Measurements from ENCODE around the gene PAK1.

The PAK1 gene

GRCh38 chr11:77406396-77406795, 67.5 kb downstream of the PAK1 start:
- Histone ChIP-seq H3K27ac (replicated peaks) (no peak overlapping the region), H3K27me3 (ENCODE audit: insufficient read depth, poor library complexity, severe bottlenecking) (no peaks in the 10 kb centered on the region), H3K4me3 (replicated peaks; ENCODE audit: insufficient read depth, low read length) (no peak overlapping the region)
- DNase-seq (ENCODE audit: low read depth in 1 of 2, low spot score in 1 of 2): no peak
- TF ChIP-seq CTCF (IDR thresholded peaks at IDR 0.05; ENCODE audit: insufficient read depth, low read length) (no peak), GABPA (IDR thresholded peaks at IDR 0.05; ENCODE audit: low read depth) (no peak), SPI1 (IDR thresholded peaks at IDR 0.05; ENCODE audit: borderline replicate concordance, low read depth) (no peak), POLR2AphosphoS5 (IDR thresholded peaks at IDR 0.05; ENCODE audit: low read depth) (no peak), REST (IDR thresholded peaks at IDR 0.05; ENCODE audit: insufficient replicate concordance, low read depth) (no peak)

- Histone ChIP-seq H3K27me3 (ENCODE audit: insufficient read depth, poor library complexity, severe bottlenecking) (no peaks in the 10 kb centered on the region), H3K27ac (replicated peaks) (peak overlapping the region; percentile 22; the same call in 1 of the 2 replicates), H3K4me3 (replicated peaks; ENCODE audit: insufficient read depth, low read length) (no peak overlapping the region)
- no peak for TF ChIP-seq POLR2AphosphoS5 (IDR thresholded peaks at IDR 0.05; ENCODE audit: low read depth)
- TF ChIP-seq GABPA (IDR thresholded peaks at IDR 0.05; ENCODE audit: low read depth): no peak
- no peak for TF ChIP-seq SPI1 (IDR thresholded peaks at IDR 0.05; ENCODE audit: borderline replicate concordance, low read depth)
- TF ChIP-seq REST (IDR thresholded peaks at IDR 0.05; ENCODE audit: insufficient replicate concordance, low read depth): no peak
- TF ChIP-seq CTCF (IDR thresholded peaks at IDR 0.05; ENCODE audit: insufficient read depth, low read length): no peak
- no peak for DNase-seq (ENCODE audit: low read depth in 1 of 2, low spot score in 1 of 2)
These were observed 70.7 kb downstream of the PAK1 start for GRCh38 chr11:77403211-77403610.

GRCh38 chr11:77402218-77402556, 71.7 kb downstream of the PAK1 start:
- peak in 1 of 2 experiments; percentile 70 for DNase-seq (ENCODE audit: low read depth in 1 of 2, low spot score in 1 of 2)
- Histone ChIP-seq H3K27ac (replicated peaks) (peak overlapping the region; percentile 22), H3K4me3 (replicated peaks; ENCODE audit: insufficient read depth, low read length) (no peak overlapping the region), H3K27me3 (ENCODE audit: insufficient read depth, poor library complexity, severe bottlenecking) (no peaks in the 10 kb centered on the region)
- TF ChIP-seq REST (IDR thresholded peaks at IDR 0.05; ENCODE audit: insufficient replicate concordance, low read depth) (no peak), CTCF (IDR thresholded peaks at IDR 0.05; ENCODE audit: insufficient read depth, low read length) (no peak), SPI1 (IDR thresholded peaks at IDR 0.05; ENCODE audit: borderline replicate concordance, low read depth) (peak; percentile 25; the same call in 1 of the 2 replicates)
